ENCODE measurements around the gene RHBDL2. TPM values are rescaled to one million over a fixed set of nuclear protein-coding genes. Genes with fewer than 3 reads are reported as not detected.

The RHBDL2 gene
- total and polyA plus RNA-seq, 2 of the 4 experiments (the other 2 are of a cell fraction), result 0.36 to 0.38 TPM

- H3K14ac ChIP-seq (replicated peaks; ENCODE audit: low read depth, low read length), result no peak overlapping the region
- dilution Hi-C loops (cut with HindIII; ENCODE audit: low sequenced_read_pairs, unreplicated experiment), result no loop called here
- H3K36me3 ChIP-seq (ENCODE audit: control insufficient read depth, insufficient read depth, low read length), result no peaks in the 10 kb centered on the region
- H3K4ac ChIP-seq (ENCODE audit: low read depth, low read length), result no peak overlapping the region
- H2BK20ac ChIP-seq (ENCODE audit: low read depth, low read length), result no peak overlapping the region
- WGBS, 2 experiments (ENCODE audit: extremely low coverage in 2 of 2, insufficient read length in 1 of 2), result no CpG with 5 or more reads among the region's 8 CpGs
- no peaks in the 10 kb centered on the region; the same call in 1 of the 2 replicates for H3K9me1 ChIP-seq (ENCODE audit: insufficient read depth, low read length)
- no peak overlapping the region for H3K56ac ChIP-seq (ENCODE audit: extremely low read depth, insufficient read depth, low read length)
- no peak overlapping the region for H3K4me2 ChIP-seq (ENCODE audit: low read depth, low read length)
- ChIA-PET POLR2A (ENCODE audit: unreplicated experiment) (no interaction called here), CTCF (interaction anchor here (1.0 kb wide), 1 partner anchor 10 kb away, joined by 3 read pairs; no protein-coding TSS in a partner anchor)
- no peak overlapping the region for H4K91ac ChIP-seq (ENCODE audit: insufficient read depth, low read depth, low read length)
- H4K5ac ChIP-seq (ENCODE audit: low read depth, low read length), result no peak overlapping the region
- H3K79me1 ChIP-seq (ENCODE audit: low read depth in 1 of 2, low read length in 2 of 2), result no peaks in the 10 kb centered on the region
- H2AFZ ChIP-seq (replicated peaks; ENCODE audit: low read length, poor library complexity), result peak overlapping the region; percentile 39
- TF ChIP-seq MAFK (IDR thresholded peaks at IDR 0.05; ENCODE audit: low read depth, low read length) (no peak), CEBPB (IDR thresholded peaks at IDR 0.05; ENCODE audit: low read depth, low read length) (no peak), RAD21 (IDR thresholded peaks at IDR 0.05; ENCODE audit: low read length) (no peak), USF2 (IDR thresholded peaks at IDR 0.05; ENCODE audit: low read depth, low read length) (no peak), POLR2A (IDR thresholded peaks at IDR 0.05; ENCODE audit: low read depth, low read length) (no peak), FOS (IDR thresholded peaks at IDR 0.05; ENCODE audit: low read depth, low read length) (no peak), RCOR1 (IDR thresholded peaks at IDR 0.05; ENCODE audit: insufficient replicate concordance, low read length) (no peak), CTCF (conservative IDR thresholded peaks at IDR 0.05; ENCODE audit: low read depth, low read length) (no peak), CHD1 (IDR thresholded peaks at IDR 0.05; ENCODE audit: low read depth, low read length) (no peak), MAZ (IDR thresholded peaks at IDR 0.05; ENCODE audit: borderline replicate concordance, low read depth, low read length) (no peak), MXI1 (IDR thresholded peaks at IDR 0.05; ENCODE audit: borderline replicate concordance, low read depth, low read length) (no peak), RFX5 (IDR thresholded peaks at IDR 0.05; ENCODE audit: low read depth, low read length) (no peak), SMC3 (IDR thresholded peaks at IDR 0.05; ENCODE audit: low read depth, low read length) (no peak), ELK1 (IDR thresholded peaks at IDR 0.05; ENCODE audit: borderline replicate concordance, low read depth, low read length) (no peak), NFE2L2 (IDR thresholded peaks at IDR 0.05; ENCODE audit: low read depth, low read length) (no peak), BHLHE40 (IDR thresholded peaks at IDR 0.05; ENCODE audit: low read depth, low read length) (no peak)
- no peaks in the 10 kb centered on the region for H4K20me1 ChIP-seq (ENCODE audit: insufficient read depth, low read length)
- no peak overlapping the region for H2BK120ac ChIP-seq (ENCODE audit: low read depth, low read length)
- H2BK15ac ChIP-seq (ENCODE audit: low read depth, low read length), result no peak overlapping the region
- BruUV-seq (replicated peaks), result no TSS peak
- ATAC-seq (ENCODE audit: low read depth), result no peak
- H3K18ac ChIP-seq (ENCODE audit: low read depth, low read length), result no peak overlapping the region
- H3K23ac ChIP-seq (ENCODE audit: low read depth, low read length), result no peak overlapping the region
- H3K9ac ChIP-seq (ENCODE audit: low read depth, low read length), result no peak overlapping the region
- H3K4me3 ChIP-seq (ENCODE audit: insufficient read depth, low read depth, low read length), result no peak overlapping the region
- H3K27me3 ChIP-seq (ENCODE audit: control insufficient read depth, insufficient read depth, low read length), result no peaks in the 10 kb centered on the region
- H3K27ac ChIP-seq (ENCODE audit: insufficient read depth, low read length), result no peak overlapping the region
- DNase-seq, result no peak
- H3K9me3 ChIP-seq (ENCODE audit: control insufficient read depth, insufficient read depth, low read length), result no peaks in the 10 kb centered on the region
- in situ Hi-C loops (cut with MboI; ENCODE audit: low sequenced_read_pairs), result no loop called here
- H2BK5ac ChIP-seq (ENCODE audit: low read depth, low read length, poor library complexity, severe bottlenecking), result no peak overlapping the region
- intact Hi-C loops (cut with micrococcal nuclease), result no loop called here
- no peak overlapping the region for H2AK9ac ChIP-seq (replicated peaks; ENCODE audit: low read depth, low read length, poor library complexity)
- H3K4me1 ChIP-seq (ENCODE audit: control insufficient read depth, insufficient read depth, low read length), result peaks cover 4% of the 10 kb centered on the region; the same call in 1 of the 2 replicates
- H2AK5ac ChIP-seq (ENCODE audit: low read depth, low read length), result no peak overlapping the region
- no peak overlapping the region for H4K8ac ChIP-seq (ENCODE audit: low read depth in 2 of 2, low read length in 2 of 2)
Measured at GRCh38 chr1:38929054-38929453, 12.6 kb downstream of the RHBDL2 start.

Data from IMR-90 (cell line).